ENCODE results near the gene IL23A. TPM values are rescaled to one million over a fixed set of nuclear protein-coding genes. Genes with fewer than 3 reads are reported as not detected.
A peak's percentile ranks its signal among the peaks of the same experiment; 100 is the strongest.

The IL23A gene
- total RNA-seq, 2 experiments from 2014 or later: 41.3 to 41.5 TPM

GRCh38 chr12:56351325-56351724 is 12.6 kb downstream of the IL23A start:
- intact Hi-C loops (cut with micrococcal nuclease): no loop called here
- ChIA-PET POLR2A (interaction anchor here (1.1 to 9.5 kb wide), 5 partner anchors 9 to 113 kb away, joined by 3 to 63 read pairs (median 4); partner anchors contain the start of genes APOF, CNPY2, IL23A and STAT2), CTCF (interaction anchor here (0.6 to 3.8 kb wide), 6 partner anchors 8 to 147 kb away, joined by 3 to 17 read pairs (median 3); partner anchors contain the start of genes IL23A and STAT2)
- TF ChIP-seq, protein P1, sequence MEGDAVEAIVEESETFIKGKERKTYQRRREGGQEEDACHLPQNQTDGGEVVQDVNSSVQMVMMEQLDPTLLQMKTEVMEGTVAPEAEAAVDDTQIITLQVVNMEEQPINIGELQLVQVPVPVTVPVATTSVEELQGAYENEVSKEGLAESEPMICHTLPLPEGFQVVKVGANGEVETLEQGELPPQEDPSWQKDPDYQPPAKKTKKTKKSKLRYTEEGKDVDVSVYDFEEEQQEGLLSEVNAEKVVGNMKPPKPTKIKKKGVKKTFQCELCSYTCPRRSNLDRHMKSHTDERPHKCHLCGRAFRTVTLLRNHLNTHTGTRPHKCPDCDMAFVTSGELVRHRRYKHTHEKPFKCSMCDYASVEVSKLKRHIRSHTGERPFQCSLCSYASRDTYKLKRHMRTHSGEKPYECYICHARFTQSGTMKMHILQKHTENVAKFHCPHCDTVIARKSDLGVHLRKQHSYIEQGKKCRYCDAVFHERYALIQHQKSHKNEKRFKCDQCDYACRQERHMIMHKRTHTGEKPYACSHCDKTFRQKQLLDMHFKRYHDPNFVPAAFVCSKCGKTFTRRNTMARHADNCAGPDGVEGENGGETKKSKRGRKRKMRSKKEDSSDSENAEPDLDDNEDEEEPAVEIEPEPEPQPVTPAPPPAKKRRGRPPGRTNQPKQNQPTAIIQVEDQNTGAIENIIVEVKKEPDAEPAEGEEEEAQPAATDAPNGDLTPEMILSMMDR (IDR thresholded peaks at IDR 0.05): no peak
- H3K9me3 Mint-ChIP-seq: no peaks in the 10 kb centered on the region
- H3K27ac Mint-ChIP-seq: no peak overlapping the region
- peaks cover 33% of the 10 kb centered on the region for H3K36me3 Mint-ChIP-seq (ENCODE audit: low read depth)
- no peak overlapping the region for H3K4me3 Mint-ChIP-seq
- no peaks in the 10 kb centered on the region for H3K4me1 Mint-ChIP-seq (ENCODE audit: low read depth)
- DNase-seq (no peak), ATAC-seq (no peak)
- no peaks in the 10 kb centered on the region for H3K27me3 Mint-ChIP-seq

DNA sequence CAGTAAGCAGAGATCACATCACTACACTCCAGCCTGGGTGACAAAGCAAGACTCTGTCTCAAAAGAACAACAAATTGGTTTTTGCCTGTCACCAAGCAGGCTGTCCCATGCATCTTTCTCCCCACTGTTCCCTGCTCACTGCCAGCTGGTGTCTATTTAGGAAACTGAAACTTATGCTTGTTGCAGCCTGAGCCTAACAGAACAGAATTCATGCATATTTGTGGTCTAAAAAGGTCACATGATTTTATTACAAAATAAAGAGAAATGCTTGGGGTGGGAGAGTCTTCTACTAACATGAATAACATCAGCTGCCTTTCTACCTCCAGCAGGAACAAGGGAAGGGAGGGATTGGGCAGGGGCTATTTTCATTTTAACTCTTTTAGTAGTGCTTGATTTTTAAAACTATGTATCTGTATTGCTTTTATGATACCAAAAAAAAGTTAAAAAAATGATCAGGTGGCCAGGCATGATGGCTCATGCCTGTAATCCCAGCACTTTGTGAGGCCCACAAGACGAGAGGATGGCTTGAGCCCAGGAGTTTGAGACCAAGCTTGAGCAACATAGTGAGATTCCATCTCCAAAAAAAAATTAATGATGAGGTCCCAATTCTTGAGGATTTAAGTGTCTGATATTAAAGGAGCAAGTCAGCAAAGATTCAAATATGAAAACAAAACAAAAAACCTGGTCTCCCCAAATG is 20.3 kb downstream of the IL23A start:
- intact Hi-C loops (cut with micrococcal nuclease): loop anchor here (2.0 kb wide), 1 partner anchor 20 kb away; the partner anchor contains the start of gene IL23A
- peak overlapping the region; percentile 95 for H3K27ac Mint-ChIP-seq
- peak overlapping the region; percentile 81 for H3K4me3 Mint-ChIP-seq
- H3K36me3 Mint-ChIP-seq (ENCODE audit: low read depth): peaks cover 10% of the 10 kb centered on the region
- TF ChIP-seq, protein P1 (IDR thresholded peaks at IDR 0.05): no peak
- no peaks in the 10 kb centered on the region for H3K9me3 Mint-ChIP-seq
- ATAC-seq: no peak
- no peaks in the 10 kb centered on the region for H3K27me3 Mint-ChIP-seq
- DNase-seq: peak; percentile 26
- H3K4me1 Mint-ChIP-seq (ENCODE audit: low read depth): peaks cover 20% of the 10 kb centered on the region
- CTCF ChIA-PET: interaction anchor here (0.7 to 3.6 kb wide), 16 partner anchors 8 to 233 kb away, joined by 3 to 17 read pairs (median 4); partner anchors contain the start of genes IL23A, MYL6B, PAN2 and SMARCC2
- POLR2A ChIA-PET: interaction anchor here (0.6 to 6.7 kb wide), 17 partner anchors 11 to 276 kb away, joined by 3 to 63 read pairs (median 5); partner anchors contain the start of genes CNPY2, IL23A, PAN2 and RNF41

DNA sequence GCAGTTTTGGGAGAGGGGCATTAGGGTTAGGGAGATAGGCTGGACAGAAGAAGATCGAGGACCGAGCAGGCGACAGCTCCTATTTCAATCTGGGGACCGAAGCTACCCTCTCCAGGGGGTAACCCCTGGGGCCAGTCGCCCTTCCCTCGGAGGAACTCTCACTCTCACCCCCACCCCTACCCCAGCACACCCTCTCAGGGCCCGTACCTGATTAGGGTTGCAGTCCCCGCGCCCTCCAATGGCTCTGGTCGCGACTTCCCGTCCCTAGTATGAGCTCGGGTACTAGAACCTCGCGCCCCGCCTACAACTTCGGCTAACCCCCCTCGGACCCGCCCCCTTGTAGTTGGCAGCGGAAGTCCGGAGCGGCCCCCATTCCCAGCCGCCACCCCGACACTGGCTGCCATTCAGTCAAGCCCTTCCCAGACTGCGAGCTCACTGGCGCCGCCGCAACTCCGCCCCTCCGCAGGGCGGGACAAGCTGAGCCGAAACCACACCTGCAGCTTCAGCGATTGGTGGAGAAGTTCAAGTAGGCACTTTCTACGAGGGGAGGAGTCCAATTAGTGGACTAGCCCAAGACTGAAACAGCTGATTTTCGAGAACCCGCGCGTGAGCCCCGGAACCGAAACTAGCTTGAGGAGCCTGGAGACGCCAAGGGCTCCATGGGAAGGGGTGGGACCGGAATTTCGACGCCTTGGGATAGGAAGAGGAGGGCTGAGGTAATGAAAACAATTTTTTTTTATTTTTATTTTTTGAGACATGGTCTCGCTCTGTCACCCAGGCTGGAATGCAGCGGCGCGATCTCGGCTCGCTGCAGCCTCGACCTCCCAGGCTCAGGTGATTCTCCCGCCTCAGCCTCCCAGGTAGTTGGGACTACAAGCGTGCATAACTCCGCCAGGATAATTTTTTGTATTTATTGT is 21.4 kb downstream of the IL23A start, which contains the start of gene STAT2:
STAT2 (minus strand) TSS at position 257 of the 917 bp plus-strand sequence. CDS start 3,536 bp downstream, outside the sequence.
- H3K27me3 Mint-ChIP-seq: no peaks in the 10 kb centered on the region
- ATAC-seq (peak; percentile 97), DNase-seq (peak; percentile 99)
- H3K36me3 Mint-ChIP-seq (ENCODE audit: low read depth): peaks cover 5% of the 10 kb centered on the region
- TF ChIP-seq, protein P1 (IDR thresholded peaks at IDR 0.05): no peak
- intact Hi-C loops (cut with micrococcal nuclease): loop anchor here (2.0 kb wide), 1 partner anchor 21 kb away; the partner anchor contains the start of gene IL23A
- H3K4me3 Mint-ChIP-seq: peak within 1 kb of the TSS; percentile 81
- CTCF ChIA-PET: interaction anchor here (0.6 to 3.6 kb wide), 20 partner anchors 8 to 234 kb away, joined by 3 to 17 read pairs (median 4); partner anchors contain the start of genes COQ10A, IL23A, MYL6B and PAN2
- POLR2A ChIA-PET: interaction anchor here (0.5 to 6.7 kb wide), 22 partner anchors 11 to 275 kb away, joined by 3 to 63 read pairs (median 4); partner anchors contain the start of genes CNPY2, COQ10A, IL23A and PAN2
- peak within 1 kb of the TSS; percentile 95 for H3K27ac Mint-ChIP-seq
- no peaks in the 10 kb centered on the region for H3K9me3 Mint-ChIP-seq
- peaks cover 20% of the 10 kb centered on the region for H3K4me1 Mint-ChIP-seq (ENCODE audit: low read depth)

DNA sequence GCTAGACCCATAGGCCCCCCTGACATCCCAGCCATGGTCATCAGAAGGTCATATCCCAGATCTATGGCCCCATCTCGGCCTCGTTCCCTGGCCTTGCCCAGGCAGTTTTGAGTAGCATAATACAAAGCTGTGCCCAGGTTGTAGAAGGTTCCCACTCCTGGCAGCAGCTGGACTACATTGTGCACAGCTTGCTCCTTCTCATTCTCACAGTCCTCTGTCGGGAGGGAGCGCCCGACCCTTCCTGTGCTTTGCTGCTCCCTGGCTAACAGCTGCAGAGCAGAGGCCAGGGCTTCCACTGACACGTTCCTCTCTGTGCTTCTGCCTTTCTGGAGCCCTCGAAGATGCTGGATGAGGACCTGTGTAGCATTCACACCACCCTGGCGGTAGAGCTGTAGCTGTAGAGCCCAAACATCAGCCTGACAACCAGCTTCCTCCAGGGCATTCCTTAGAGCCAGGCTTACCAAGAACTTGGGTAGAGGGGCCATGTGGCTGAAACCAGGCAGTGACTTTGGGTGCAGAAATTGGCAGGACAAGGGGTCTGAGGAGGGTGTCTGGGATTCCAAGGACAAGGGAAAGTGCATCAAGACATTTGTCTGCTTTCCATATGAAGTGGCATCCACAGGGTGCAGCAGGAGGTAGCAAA is 22.9 kb downstream of the IL23A start:
- intact Hi-C loops (cut with micrococcal nuclease): no loop called here
- DNase-seq (no peak), ATAC-seq (no peak)
- Mint-ChIP-seq H3K36me3 (ENCODE audit: low read depth) (peaks cover 1% of the 10 kb centered on the region), H3K27me3 (no peaks in the 10 kb centered on the region), H3K4me1 (ENCODE audit: low read depth) (peaks cover 20% of the 10 kb centered on the region), H3K4me3 (peak overlapping the region; percentile 81), H3K9me3 (no peaks in the 10 kb centered on the region), H3K27ac (peak overlapping the region; percentile 95)
- ChIA-PET POLR2A (interaction anchor here (0.8 to 6.7 kb wide), 4 partner anchors 14 to 61 kb away, joined by 4 to 63 read pairs (median 35); partner anchors contain the start of genes CS, IL23A and PAN2), CTCF (interaction anchor here (1.0 to 3.1 kb wide), 4 partner anchors 75 to 172 kb away, joined by 3 to 14 read pairs (median 8); partner anchors contain the start of genes COQ10A and SMARCC2)
- TF ChIP-seq, protein P1 (IDR thresholded peaks at IDR 0.05): no peak
